ENCODE results near the gene CHRNG.

GRCh38 chr2:232494542-232494941, 45.0 kb upstream of the CHRNG start:
- TF ChIP-seq POLR2AphosphoS5 (IDR thresholded peaks at IDR 0.05; ENCODE audit: low read depth, low read length) (no peak), TAF1 (IDR thresholded peaks at IDR 0.05; ENCODE audit: low read depth, low read length) (no peak), SPI1 (IDR thresholded peaks at IDR 0.05; ENCODE audit: low read depth, low read length) (no peak), POLR2A (IDR thresholded peaks at IDR 0.05; ENCODE audit: low read depth, low read length) (no peak), POU2F2 (IDR thresholded peaks at IDR 0.05; ENCODE audit: low read depth, low read length) (no peak), PAX5 (IDR thresholded peaks at IDR 0.05; ENCODE audit: insufficient read depth, low read length, severe bottlenecking) (no peak)
